SK-N-SH treated with all-trans-retinoic acid at 6 μM for 48 hours (cell line): ENCODE results near the gene CIC.
"Not testable (repeated sequence)": the region's sequence is repeated elsewhere in the genome, so short reads cannot be mapped to it uniquely, and the experiment has no call there.

Experiments used
- ATAC-seq: fragments of 200-7000 bp; cut with Tn5 transposase; 3 replicates; pipeline ENCODE4 v1.9.1; 2020; ENCODE audit warnings: mild to moderate bottlenecking, moderate library complexity
- ARNTL ChIP-seq: fragments of 450-650 bp; formaldehyde crosslinking; IDR thresholded peaks from 2 replicates; pipeline ENCODE4 v1.5.0; 2020; ENCODE audit warnings: low read depth, mild to moderate bottlenecking, moderate library complexity, borderline replicate concordance
- BACH2 ChIP-seq: fragments of 250-450 bp; sonication (Bioruptor Pico); IDR thresholded peaks from 2 replicates; pipeline ENCODE4 v1.9.0; 2021; ENCODE audit warnings: mild to moderate bottlenecking, borderline replicate concordance
- CREB5 ChIP-seq: fragments of 250-450 bp; sonication (Bioruptor Pico); IDR thresholded peaks from 2 replicates; pipeline ENCODE4 v1.5.1; 2020; ENCODE audit warnings: low read depth, mild to moderate bottlenecking, moderate library complexity
- CSDC2 ChIP-seq: fragments of 250-450 bp; sonication (Bioruptor Pico); IDR thresholded peaks from 2 replicates; pipeline ENCODE4 v1.5.0; 2020; ENCODE audit warnings: mild to moderate bottlenecking, moderate library complexity
- ESRRG ChIP-seq: fragments of 250-450 bp; sonication (Bioruptor Pico); IDR thresholded peaks from 2 replicates; pipeline ENCODE4 v1.6.1; 2021; ENCODE audit warnings: mild to moderate bottlenecking
- GLIS3 ChIP-seq: fragments of 250-450 bp; sonication (Bioruptor Pico); IDR thresholded peaks from 2 replicates; pipeline ENCODE4 v1.5.0; 2020; ENCODE audit warnings: mild to moderate bottlenecking, moderate library complexity
- ISL1 ChIP-seq: fragments of 250-450 bp; sonication (Bioruptor Pico); IDR thresholded peaks from 2 replicates; pipeline ENCODE4 v2.1.2; 2022; ENCODE audit warnings: mild to moderate bottlenecking, moderate library complexity
- OSR1 ChIP-seq: fragments of 250-450 bp; sonication (Bioruptor Pico); IDR thresholded peaks from 2 replicates; pipeline ENCODE4 v1.8.0; 2022; ENCODE audit warnings: moderate library complexity, mild to moderate bottlenecking, inconsistent platforms
- PATZ1 ChIP-seq: fragments of 250-450 bp; sonication (Bioruptor Pico); IDR thresholded peaks from 2 replicates; pipeline ENCODE4 v1.8.0; 2020; ENCODE audit warnings: mild to moderate bottlenecking, moderate library complexity, borderline replicate concordance
- PPARA ChIP-seq: fragments of 250-450 bp; sonication (Bioruptor Pico); IDR thresholded peaks from 2 replicates; pipeline ENCODE4 v1.5.0; 2020; ENCODE audit warnings: mild to moderate bottlenecking, borderline replicate concordance
- RARB ChIP-seq: fragments of 250-450 bp; sonication (Bioruptor Pico); IDR thresholded peaks from 2 replicates; pipeline ENCODE4 v1.8.0; 2021; ENCODE audit warnings: mild to moderate bottlenecking, moderate library complexity
- TOX ChIP-seq: fragments of 250-450 bp; sonication (Bioruptor Pico); IDR thresholded peaks from 2 replicates; pipeline ENCODE4 v1.8.0; 2021; ENCODE audit warnings: mild to moderate bottlenecking, moderate library complexity, borderline replicate concordance
- TSHZ2 ChIP-seq: fragments of 250-450 bp; sonication (Bioruptor Pico); IDR thresholded peaks from 2 replicates; pipeline ENCODE4 v1.5.0; 2020; ENCODE audit warnings: mild to moderate bottlenecking, moderate library complexity
- ZC3H10 ChIP-seq: fragments of 250-450 bp; sonication (Bioruptor Pico); IDR thresholded peaks from 2 replicates; pipeline ENCODE4 v1.5.1; 2021; ENCODE audit warnings: mild to moderate bottlenecking, moderate library complexity
- ZFP30 ChIP-seq: fragments of 450-650 bp; formaldehyde crosslinking; IDR thresholded peaks from 2 replicates; pipeline ENCODE4 v1.5.0; 2022; ENCODE audit warnings: mild to moderate bottlenecking, moderate library complexity
- ZNF565 ChIP-seq: fragments of 450-650 bp; formaldehyde crosslinking; conservative IDR thresholded peaks from 2 replicates; pipeline ENCODE4 v1.5.0; 2020; ENCODE audit warnings: low read depth, mild to moderate bottlenecking, moderate library complexity
- ZNF70 ChIP-seq: fragments of 450-650 bp; formaldehyde crosslinking; IDR thresholded peaks from 2 replicates; pipeline ENCODE4 v1.5.0; 2020; ENCODE audit warnings: mild to moderate bottlenecking, moderate library complexity
- ZNF8 ChIP-seq: fragments of 450-650 bp; formaldehyde crosslinking; IDR thresholded peaks from 2 replicates; pipeline ENCODE4 v1.5.0; 2020; ENCODE audit warnings: mild to moderate bottlenecking, moderate library complexity

The CIC gene

GRCh38 chr19:42261763-42262162 lies 7.3 kb upstream of the CIC start:
- ATAC-seq, result peak; percentile 25; the same call in 2 of the 3 replicates
- TF ChIP-seq CSDC2 (CRISPR knock-in tag) (no peak), ISL1 (CRISPR knock-in tag) (no peak), RARB (CRISPR knock-in tag) (no peak), PATZ1 (CRISPR knock-in tag) (no peak), ARNTL (no peak), ZNF8 (no peak), ZNF70 (CRISPR knock-in tag) (no peak), CREB5 (no peak), ESRRG (CRISPR knock-in tag) (no peak), GLIS3 (CRISPR knock-in tag) (no peak), ZC3H10 (no peak), ZNF565 (CRISPR knock-in tag) (no peak), TSHZ2 (CRISPR knock-in tag) (no peak), OSR1 (CRISPR knock-in tag) (no peak), TOX (CRISPR knock-in tag) (no peak), ZFP30 (CRISPR knock-in tag) (no peak)

GRCh38 chr19:42266105-42266504 lies 2.9 kb upstream of the CIC start:
- not testable (repeated sequence) for ATAC-seq

- ATAC-seq, result not testable (repeated sequence)
Observed at GRCh38 chr19:42266928-42267603, 2.0 kb upstream of the CIC start.

GRCh38 chr19:42267644-42268141 lies 1.4 kb upstream of the CIC start:
- ATAC-seq, result no peak
- TF ChIP-seq TOX (CRISPR knock-in tag), result no peak
- no peak for TF ChIP-seq ZFP30 (CRISPR knock-in tag)
- TF ChIP-seq BACH2, result no peak
- TF ChIP-seq ZC3H10, result no peak
- TF ChIP-seq PPARA, result no peak
- TF ChIP-seq ESRRG (CRISPR knock-in tag), result no peak
- no peak for TF ChIP-seq OSR1 (CRISPR knock-in tag)
- TF ChIP-seq PATZ1 (CRISPR knock-in tag), result no peak

- TF ChIP-seq ISL1 (CRISPR knock-in tag) (no peak), ARNTL (no peak), CREB5 (peak; percentile 78; the same call in 1 of the 2 replicates), BACH2 (no peak), GLIS3 (CRISPR knock-in tag) (no peak), ZNF8 (no peak)
- peak; percentile 76 for ATAC-seq
Observed at GRCh38 chr19:42268142-42268703, 829 bp upstream of the CIC start.
